DLD1 (cell line): Measurements from ENCODE around the gene FAM186B.

Experiments used
- in situ Hi-C: cut with HindIII; loops from 2 replicates; pipeline ENCODE4 v1.10.0; 2017; ENCODE audit warnings: low sequenced_read_pairs

FAM186B gene

GRCh38 chr12:49540229-49541139 lies 65.0 kb downstream of the FAM186B start:
- in situ Hi-C loops, result no loop called here

DNA sequence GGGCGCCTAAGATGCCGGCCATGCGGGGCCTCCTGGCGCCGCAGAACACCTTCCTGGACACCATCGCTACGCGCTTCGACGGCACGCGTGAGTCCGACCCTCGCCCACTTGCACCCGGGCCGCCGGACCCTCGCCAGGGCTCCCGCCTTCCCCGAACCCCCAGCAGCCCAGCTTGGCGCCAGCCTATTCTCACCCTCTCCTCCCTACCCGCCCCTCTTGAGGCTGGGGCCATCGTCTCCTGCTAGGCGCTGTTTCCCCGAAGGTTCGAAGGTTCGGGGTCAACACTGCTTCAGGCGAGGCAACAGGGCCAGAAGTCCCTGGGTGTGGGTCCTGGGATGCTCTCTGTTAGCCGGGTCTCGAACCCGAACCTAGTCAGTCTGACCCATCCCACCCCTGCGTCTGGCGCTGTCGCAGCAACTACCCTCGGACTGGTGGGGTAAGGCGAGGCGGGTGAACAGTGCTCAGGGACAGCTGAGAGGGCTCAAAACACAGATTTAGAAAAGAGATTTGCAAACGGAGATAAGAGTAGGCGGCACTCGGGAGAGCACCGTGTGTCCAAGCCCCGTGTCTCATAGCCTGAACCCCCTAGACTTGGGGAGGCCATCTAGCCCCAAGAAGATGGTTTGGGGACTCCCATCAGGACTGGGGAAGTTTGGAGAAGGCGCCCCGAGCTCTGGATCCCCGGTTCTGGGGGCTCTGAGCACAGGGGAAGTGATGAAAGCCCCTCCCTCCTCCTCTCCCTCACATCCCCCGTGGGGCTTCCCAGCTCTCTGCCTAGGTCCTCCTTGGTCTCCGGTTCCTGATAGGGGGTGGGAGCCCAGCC lies 65.8 kb downstream of the FAM186B start:
- in situ Hi-C loops, result no loop called here

GRCh38 chr12:49538510-49539403 lies 66.7 kb downstream of the FAM186B start, which contains the start of gene KCNH3:
Gene KCNH3 (plus strand): TSS chr12:49539030. CDS start chr12:49539417, 387 bp downstream.
- in situ Hi-C loops, result no loop called here

- in situ Hi-C loops, result no loop called here
These were observed 67.5 kb downstream of the FAM186B start for GRCh38 chr12:49537752-49538509.
